Measurements from ENCODE around the gene GPR137B. TPM values are rescaled to one million over a fixed set of nuclear protein-coding genes. Genes with fewer than 3 reads are reported as not detected.

GPR137B gene
- total RNA-seq, 4 donors from 2014 or later, result 0.75 to 5.5 (median 5.4) TPM

- H3K27me3 ChIP-seq, result peaks cover 0 to 3% (median 2%) of the 10 kb centered on the region in 3 donors
- no peak for TF ChIP-seq POLR2A (IDR thresholded peaks at IDR 0.05)
- TF ChIP-seq, protein P1, sequence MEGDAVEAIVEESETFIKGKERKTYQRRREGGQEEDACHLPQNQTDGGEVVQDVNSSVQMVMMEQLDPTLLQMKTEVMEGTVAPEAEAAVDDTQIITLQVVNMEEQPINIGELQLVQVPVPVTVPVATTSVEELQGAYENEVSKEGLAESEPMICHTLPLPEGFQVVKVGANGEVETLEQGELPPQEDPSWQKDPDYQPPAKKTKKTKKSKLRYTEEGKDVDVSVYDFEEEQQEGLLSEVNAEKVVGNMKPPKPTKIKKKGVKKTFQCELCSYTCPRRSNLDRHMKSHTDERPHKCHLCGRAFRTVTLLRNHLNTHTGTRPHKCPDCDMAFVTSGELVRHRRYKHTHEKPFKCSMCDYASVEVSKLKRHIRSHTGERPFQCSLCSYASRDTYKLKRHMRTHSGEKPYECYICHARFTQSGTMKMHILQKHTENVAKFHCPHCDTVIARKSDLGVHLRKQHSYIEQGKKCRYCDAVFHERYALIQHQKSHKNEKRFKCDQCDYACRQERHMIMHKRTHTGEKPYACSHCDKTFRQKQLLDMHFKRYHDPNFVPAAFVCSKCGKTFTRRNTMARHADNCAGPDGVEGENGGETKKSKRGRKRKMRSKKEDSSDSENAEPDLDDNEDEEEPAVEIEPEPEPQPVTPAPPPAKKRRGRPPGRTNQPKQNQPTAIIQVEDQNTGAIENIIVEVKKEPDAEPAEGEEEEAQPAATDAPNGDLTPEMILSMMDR (IDR thresholded peaks at IDR 0.05 in 4 of 5, conservative IDR thresholded peaks at IDR 0.05 in 1 of 5), result no peak
- ATAC-seq, result no peak
- intact Hi-C loops (cut with DNase I; ENCODE audit: low total_unique reads), result no loop called here
- in situ Hi-C loops (cut with MboI; ENCODE audit: low sequenced_read_pairs in 4 of 4), result no loop called here
- no peaks in the 10 kb centered on the region for H3K36me3 ChIP-seq
- H3K27ac ChIP-seq, result no peak overlapping the region
- no peaks in the 10 kb centered on the region for H3K9me3 ChIP-seq
- DNase-seq, result no peak
- no peaks in the 10 kb centered on the region for H3K4me1 ChIP-seq
- H3K4me3 ChIP-seq, result no peak overlapping the region
Observed at GRCh38 chr1:236128646-236129178, 13.6 kb upstream of the GPR137B start.

DNA sequence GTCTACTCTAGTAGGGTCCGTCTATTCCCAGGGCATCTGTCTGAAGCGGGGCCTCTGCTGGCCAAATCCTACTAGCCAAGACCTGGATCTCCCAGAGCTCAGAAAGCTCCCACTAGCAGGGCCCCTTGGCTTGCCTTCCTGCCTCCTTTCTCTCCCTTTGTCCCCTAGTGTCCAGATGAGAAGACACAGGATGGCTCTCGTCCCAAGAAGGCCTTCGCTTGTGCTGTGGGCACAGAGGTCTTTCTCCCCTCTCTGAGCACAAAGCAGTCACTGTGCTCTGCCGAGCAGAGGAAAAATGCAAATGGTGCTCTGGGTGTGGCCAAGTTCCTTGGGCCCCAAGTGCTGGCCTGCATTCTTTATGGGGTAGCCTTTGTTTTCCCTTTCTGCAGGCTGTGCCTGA, 13.0 kb upstream of the GPR137B start:
- no peak overlapping the region for H3K4me3 ChIP-seq
- in situ Hi-C loops (cut with MboI; ENCODE audit: low sequenced_read_pairs in 4 of 4), result no loop called here
- H3K36me3 ChIP-seq, result no peaks in the 10 kb centered on the region
- no peak for TF ChIP-seq POLR2A (IDR thresholded peaks at IDR 0.05)
- TF ChIP-seq, protein P1 (IDR thresholded peaks at IDR 0.05 in 4 of 5, conservative IDR thresholded peaks at IDR 0.05 in 1 of 5), result no peak
- H3K27ac ChIP-seq, result no peak overlapping the region
- intact Hi-C loops (cut with DNase I; ENCODE audit: low total_unique reads), result no loop called here
- ATAC-seq, result no peak
- no peaks in the 10 kb centered on the region for H3K4me1 ChIP-seq
- H3K9me3 ChIP-seq, result no peaks in the 10 kb centered on the region
- H3K27me3 ChIP-seq, result peaks cover 0 to 4% (median 3%) of the 10 kb centered on the region in 3 donors
- no peak for DNase-seq

GRCh38 chr1:236130372-236130771, 12.0 kb upstream of the GPR137B start:
- no peak for ATAC-seq
- intact Hi-C loops (cut with DNase I; ENCODE audit: low total_unique reads) (no loop called here), in situ Hi-C loops (cut with MboI; ENCODE audit: low sequenced_read_pairs in 4 of 4) (no loop called here)
- DNase-seq, result no peak
- no peaks in the 10 kb centered on the region for H3K9me3 ChIP-seq
- H3K36me3 ChIP-seq, result no peaks in the 10 kb centered on the region
- H3K27me3 ChIP-seq, result peaks cover 0 to 4% (median 3%) of the 10 kb centered on the region in 3 donors
- H3K4me1 ChIP-seq, result no peaks in the 10 kb centered on the region
- no peak overlapping the region for H3K27ac ChIP-seq
- TF ChIP-seq, protein P1 (IDR thresholded peaks at IDR 0.05 in 4 of 5, conservative IDR thresholded peaks at IDR 0.05 in 1 of 5), result no peak
- TF ChIP-seq POLR2A (IDR thresholded peaks at IDR 0.05), result no peak
- H3K4me3 ChIP-seq, result no peak overlapping the region

DNA sequence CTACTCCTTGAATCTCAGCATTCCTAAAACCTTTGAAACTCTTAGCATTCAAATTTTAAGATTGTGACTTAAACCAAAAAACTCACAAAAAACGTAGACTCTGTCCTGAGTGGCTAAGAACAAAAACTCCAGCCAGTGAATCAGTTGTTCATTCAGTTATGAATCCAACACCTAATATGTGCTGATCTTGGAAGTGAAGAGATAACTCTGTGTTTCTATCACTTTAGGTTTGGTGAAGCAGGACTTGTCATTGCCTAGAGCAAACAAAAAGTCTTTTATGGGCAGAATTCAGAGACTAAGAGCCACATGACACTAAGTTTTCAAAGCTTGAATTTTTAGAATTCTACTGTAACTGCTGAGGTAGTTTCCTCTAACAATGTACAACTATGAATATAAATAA, 10.4 kb upstream of the GPR137B start:
- in situ Hi-C loops (cut with MboI; ENCODE audit: low sequenced_read_pairs in 4 of 4) (no loop called here), intact Hi-C loops (cut with DNase I; ENCODE audit: low total_unique reads) (no loop called here)
- Histone ChIP-seq H3K4me3 (no peak overlapping the region), H3K4me1 (no peaks in the 10 kb centered on the region), H3K36me3 (no peaks in the 10 kb centered on the region), H3K27ac (no peak overlapping the region), H3K27me3 (peaks cover 0 to 4% (median 3%) of the 10 kb centered on the region in 3 donors), H3K9me3 (no peaks in the 10 kb centered on the region)
- DNase-seq, result no peak
- no peak for ATAC-seq
- TF ChIP-seq, protein P1 (IDR thresholded peaks at IDR 0.05 in 4 of 5, conservative IDR thresholded peaks at IDR 0.05 in 1 of 5), result no peak
- TF ChIP-seq POLR2A (IDR thresholded peaks at IDR 0.05), result no peak
